DOHH2 (cell line): ENCODE data around the gene GLDC.

Source experiments
- CTCF ChIP-seq: fragments of 200-600 bp; sonication (generic); IDR thresholded peaks from one replicate; pipeline ENCODE4 v1.5.1; 2014; ENCODE audit warnings: antibody characterized with exemption, mild to moderate bottlenecking, low read depth, low read length; ENCODE audit not compliant: poor library complexity, severe bottlenecking
- EZH2phosphoT487 ChIP-seq: fragments of 200-600 bp; sonication (generic); IDR thresholded peaks from 2 replicates; pipeline ENCODE4 v1.6.1; 2017; ENCODE audit warnings: borderline replicate concordance, mild to moderate bottlenecking, antibody characterized with exemption, low read length, moderate library complexity, mixed read lengths

GRCh38 chr9:6658628-6659353 is 13.3 kb upstream of the GLDC start:
- no peak for TF ChIP-seq CTCF
- no peak for TF ChIP-seq EZH2phosphoT487
